DMS79 (cell line): ENCODE results near the gene CBLB.

Source experiments
- DNase-seq: peaks from one replicate; lab custom pipeline; 2025; lab: John Stamatoyannopoulos, UW

Gene CBLB

DNA sequence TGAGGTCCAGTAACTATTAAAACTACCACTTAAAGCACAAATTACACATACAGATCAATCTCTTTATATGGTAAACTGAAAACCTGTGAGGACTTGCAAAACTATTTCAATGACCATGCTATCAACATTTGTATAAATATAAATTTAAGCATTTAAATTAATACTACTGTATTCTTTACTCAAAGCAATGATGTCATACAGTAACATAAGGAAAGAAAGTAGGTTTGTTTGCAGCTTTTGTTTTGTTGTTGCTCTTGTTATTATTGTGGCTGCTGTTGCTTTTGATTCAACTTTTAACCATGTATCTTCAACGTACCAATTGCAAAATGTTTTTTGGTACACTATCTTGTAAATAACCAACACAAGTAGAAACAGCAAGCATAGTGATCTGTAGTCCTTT is 22.0 kb downstream of the CBLB start:
- DNase-seq = no peak

DNA sequence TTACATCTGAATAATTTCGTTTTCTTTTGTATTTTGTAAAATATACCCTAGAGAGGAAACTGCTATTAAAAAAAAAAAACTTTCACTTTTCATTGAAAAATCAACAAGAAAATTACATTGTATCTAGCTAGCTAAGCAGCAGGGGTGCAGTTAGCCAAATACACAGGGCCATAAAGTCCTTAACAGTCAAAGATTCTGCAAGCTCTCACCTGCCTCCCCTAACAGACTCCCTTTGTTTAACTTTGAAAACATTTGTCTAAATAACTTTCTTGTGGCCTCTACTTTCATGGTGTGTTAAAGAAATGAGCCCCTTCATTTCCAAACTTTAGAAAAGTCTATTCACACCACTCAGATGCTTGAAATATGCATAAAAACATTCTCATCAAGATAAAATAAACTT is 23.3 kb downstream of the CBLB start:
- DNase-seq = no peak

DNA sequence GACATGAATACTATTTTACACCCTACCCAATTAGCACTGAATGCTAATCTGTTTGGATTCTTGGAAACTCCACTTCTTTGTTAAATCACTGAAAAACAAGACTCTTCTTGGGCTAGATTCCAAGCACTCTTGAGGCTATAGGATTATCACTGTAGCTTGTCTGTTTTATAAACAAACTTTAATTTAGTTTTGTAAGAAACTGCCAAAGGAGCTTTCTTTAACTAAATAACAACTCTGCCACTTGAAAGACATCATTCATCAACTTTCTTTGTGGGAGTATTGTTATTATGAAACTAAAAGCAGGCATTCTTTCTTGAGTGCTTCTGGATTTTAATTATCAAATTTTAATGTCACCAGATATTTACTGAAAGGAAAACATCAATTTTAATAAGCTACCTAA is 24.1 kb downstream of the CBLB start:
- DNase-seq = no peak

DNA sequence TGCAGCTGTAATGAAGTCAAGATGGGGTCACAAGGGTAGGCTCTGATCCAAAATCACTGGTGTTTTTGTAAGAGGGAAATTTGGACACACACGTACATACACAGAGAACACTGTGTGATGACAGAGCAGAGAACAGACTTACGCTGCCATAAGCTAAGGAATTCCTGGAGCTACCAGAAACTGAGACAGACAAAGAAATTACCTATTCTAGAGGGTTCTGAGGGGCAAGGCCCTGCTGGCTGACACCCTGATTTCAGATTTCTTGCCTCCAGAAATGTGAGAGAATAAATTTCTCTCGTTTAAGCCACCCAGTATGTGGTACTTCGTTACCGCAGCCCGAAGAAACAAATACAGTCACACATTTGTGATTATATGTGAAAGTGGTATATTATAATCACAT is 24.8 kb downstream of the CBLB start:
- DNase-seq = no peak

GRCh38 chr3:105842943-105843342 is 25.9 kb downstream of the CBLB start:
- DNase-seq = no peak

GRCh38 chr3:105842449-105842848 is 26.4 kb downstream of the CBLB start:
- DNase-seq = no peak

DNA sequence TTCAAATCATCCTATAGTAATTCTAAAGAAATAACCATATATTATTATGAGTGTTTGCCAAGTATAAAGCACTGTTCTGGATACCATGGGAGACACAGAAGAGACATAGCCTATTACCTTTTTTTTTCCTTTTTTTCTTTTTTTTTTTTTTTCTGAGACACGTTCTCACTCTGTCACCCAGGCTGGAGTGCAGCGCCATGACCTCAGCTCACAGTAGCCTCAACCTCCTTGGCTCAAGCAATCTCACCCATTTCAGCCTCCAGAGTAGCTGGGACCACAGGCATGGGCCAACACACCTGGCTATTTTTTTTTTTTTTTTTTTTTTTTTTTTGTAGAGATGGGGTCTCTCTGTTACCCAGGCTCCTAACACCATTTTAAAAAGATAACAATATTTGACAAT is 30.9 kb downstream of the CBLB start:
- no peak for DNase-seq

DNA sequence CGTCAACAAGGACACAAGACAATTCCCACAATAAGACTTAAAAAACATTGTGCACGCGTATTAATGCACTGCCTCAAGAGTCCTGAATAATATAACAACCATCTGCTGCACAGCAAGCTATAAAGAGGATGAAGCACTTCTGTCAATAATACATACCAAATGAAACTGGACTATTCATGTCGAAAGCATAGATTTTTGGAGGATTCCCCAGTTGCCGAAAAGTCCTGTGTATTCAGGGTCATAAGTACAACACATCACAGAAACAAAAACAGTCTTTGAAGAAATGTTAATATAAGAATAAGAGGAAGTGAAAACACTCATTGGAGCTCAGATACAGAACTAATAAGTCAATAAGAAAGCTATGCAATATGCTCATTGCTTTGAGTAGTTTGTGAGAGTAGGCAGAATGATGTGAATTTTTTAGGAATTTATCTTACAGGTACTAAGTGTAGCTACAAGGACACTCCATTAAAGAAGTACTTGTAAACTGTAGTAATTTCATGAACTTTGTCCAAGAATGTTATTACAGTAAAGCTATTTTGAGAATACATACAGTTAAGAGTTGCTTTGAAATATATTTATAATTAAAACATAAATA is 31.6 kb downstream of the CBLB start:
- DNase-seq = no peak

GRCh38 chr3:105836533-105836932 is 32.3 kb downstream of the CBLB start:
- no peak for DNase-seq

- DNase-seq = no peak
Measured at GRCh38 chr3:105835606-105836005, 33.2 kb downstream of the CBLB start.

DNA sequence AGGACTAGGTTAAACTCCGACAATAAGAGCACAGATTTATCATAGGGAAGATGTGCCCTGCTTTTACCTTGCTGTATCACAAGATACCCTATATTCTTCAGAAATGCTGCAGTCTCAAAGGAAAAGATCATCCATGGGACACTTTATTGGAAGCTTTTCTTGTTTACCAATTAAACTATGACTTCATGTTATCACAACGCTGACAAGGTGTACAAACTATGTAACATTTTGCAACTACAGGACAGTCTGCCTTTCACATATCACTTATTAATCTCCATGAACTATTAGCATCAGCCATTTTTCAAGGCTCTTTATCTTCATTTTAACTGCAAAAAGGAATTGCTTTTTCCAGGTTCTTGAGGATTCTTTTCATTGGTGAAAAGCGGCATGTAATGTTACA is 34.0 kb downstream of the CBLB start:
- no peak for DNase-seq

GRCh38 chr3:105832644-105833043 is 36.2 kb downstream of the CBLB start:
- DNase-seq = no peak

DNA sequence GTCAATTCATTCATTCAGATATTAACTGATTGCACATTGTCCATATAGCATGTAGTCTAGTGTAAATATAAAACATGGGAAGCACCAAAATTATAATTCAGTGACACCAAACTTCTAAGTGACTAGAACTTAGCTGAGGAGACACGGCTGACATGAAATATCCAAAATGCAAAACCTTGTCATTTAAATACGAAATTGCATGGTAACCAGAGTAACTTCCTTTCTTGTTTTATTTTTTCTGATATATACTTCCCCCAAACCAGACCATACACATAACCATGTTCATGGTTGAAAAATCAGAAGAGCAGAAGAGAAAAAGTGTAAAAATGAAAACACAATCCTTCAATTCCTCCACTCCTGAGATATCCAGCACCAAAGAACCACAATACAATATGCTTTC is 38.0 kb downstream of the CBLB start:
- no peak for DNase-seq

DNA sequence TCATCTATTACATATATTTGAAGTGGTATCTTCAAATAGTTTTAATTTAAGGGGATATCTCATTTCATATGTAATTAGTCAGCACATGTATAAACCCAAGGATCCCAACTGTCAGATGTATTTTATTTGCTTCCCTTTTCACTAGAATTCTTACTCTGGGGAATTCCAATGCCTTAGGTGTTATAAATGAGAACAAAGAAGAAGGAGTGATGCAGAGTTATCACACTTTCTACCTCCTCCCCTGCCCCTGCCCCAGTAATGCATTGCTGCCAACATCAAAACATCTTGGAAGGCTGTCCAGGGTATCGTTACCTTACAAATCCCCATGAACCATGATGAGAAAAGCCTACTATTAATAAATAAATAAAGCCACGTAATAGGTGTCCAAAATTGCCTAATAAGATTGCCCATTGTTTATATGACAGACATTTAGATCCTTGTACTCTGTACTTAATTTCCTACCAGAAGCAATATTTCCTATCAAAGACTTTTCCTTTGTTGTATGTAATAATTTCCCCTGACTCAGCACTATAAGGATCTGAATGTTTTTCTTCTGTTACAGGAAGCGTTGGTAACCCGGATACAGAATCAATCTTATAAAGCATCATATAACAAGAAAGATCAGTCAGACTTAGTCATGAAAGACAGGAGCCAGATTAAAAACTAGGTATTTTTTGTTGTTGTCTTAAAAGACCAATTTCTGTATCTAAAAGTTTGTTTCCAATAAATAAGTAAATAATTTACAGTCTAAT is 38.8 kb downstream of the CBLB start:
- DNase-seq = no peak

DNA sequence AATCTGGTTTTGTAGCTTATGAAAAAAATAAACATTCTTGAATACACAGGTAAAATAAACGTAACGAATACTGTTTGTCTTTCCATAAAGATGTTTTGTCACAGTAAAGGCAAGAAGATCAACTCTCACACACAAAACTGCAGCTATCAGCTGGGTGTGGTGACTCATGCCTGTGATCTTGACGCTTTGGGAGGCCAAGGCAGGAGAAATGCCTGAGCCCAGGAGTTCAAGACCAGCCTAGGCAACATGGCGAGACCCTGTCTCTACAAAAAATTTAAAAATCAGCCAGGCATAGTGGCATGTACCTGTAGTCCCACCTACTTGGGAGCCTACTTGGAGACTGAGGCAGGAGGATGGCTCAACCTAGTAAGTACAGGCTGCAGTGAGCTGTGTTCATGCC is 39.6 kb downstream of the CBLB start:
- DNase-seq = no peak

DNA sequence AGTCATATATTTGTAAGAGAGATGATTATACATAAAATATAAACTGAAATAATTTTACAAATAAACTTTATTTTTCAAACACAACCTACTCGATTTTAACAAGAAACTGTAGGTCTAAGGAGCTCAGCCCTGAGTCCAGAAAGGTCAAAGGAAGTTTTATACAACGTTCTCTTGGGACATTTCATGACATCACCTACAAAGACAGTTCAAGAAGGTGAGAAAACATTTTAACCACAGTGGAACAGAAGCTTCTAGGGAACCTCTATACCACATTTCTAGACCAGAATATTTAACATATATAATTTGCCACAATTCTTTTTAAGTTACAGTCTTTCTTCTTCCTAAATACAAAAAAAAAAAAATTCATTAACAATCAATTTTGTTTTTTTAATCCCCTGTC is 40.1 kb downstream of the CBLB start:
- no peak for DNase-seq

DNA sequence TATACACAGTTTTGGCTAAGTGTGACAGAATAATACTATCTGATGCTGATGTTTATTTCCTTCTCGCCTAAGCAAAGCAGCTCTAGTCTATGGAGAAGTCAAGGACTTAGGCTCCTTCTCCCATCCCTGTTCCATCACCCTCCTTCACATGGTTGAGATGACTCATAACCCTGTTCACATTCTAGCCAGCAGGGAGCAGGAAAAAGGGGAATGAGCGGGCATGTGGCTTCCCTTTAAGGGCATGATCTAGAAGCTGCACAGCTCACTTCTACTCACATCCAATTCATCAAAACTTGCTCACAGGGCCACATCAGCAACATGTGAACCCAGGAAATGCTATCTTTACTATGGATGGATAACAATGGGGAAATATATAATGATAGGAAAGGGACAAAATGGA is 40.9 kb downstream of the CBLB start:
- no peak for DNase-seq

GRCh38 chr3:105826778-105827634 is 41.8 kb downstream of the CBLB start:
- no peak for DNase-seq

- DNase-seq = no peak
Measured at GRCh38 chr3:105824129-105824528, 44.7 kb downstream of the CBLB start.

GRCh38 chr3:105823149-105823867 is 45.5 kb downstream of the CBLB start:
- DNase-seq = no peak

GRCh38 chr3:105822171-105823123 is 46.4 kb downstream of the CBLB start:
- no peak for DNase-seq
